ENCODE measurements around the gene PDZD8. TPM values are rescaled to one million over a fixed set of nuclear protein-coding genes. Genes with fewer than 3 reads are reported as not detected.
A peak's percentile ranks its signal among the peaks of the same experiment; 100 is the strongest.

The PDZD8 gene
- total and polyA plus RNA-seq, 9 donors = 8.0 to 49.6 (median 35.6) TPM

- Histone ChIP-seq H3K27me3 (no peaks in the 10 kb centered on the region), H3K4me3 (no peak overlapping the region), H3K36me3 (no peaks in the 10 kb centered on the region), H3K9me3 (peaks cover 0 to 4% of the 10 kb centered on the region in 2 donors), H3K4me1 (ENCODE audit: insufficient read depth) (no peaks in the 10 kb centered on the region), H3K27ac (no peak overlapping the region)
- no peak for TF ChIP-seq POLR2A (IDR thresholded peaks at IDR 0.05)
- no peak for TF ChIP-seq CTCF (IDR thresholded peaks at IDR 0.05)
- TF ChIP-seq EP300 (IDR thresholded peaks at IDR 0.05) = no peak
- 74 to 90% (median 79%) methylated on average over 2 of the region's 2 CpGs for WGBS, 3 donors
- DNase-seq = no peak
- intact Hi-C loops (cut with DNase I) = no loop called here
Observed at GRCh38 chr10:117386805-117387204, 11.6 kb upstream of the PDZD8 start.

GRCh38 chr10:117382861-117383260, 7.6 kb upstream of the PDZD8 start:
- TF ChIP-seq CTCF (IDR thresholded peaks at IDR 0.05) (no peak), POLR2A (IDR thresholded peaks at IDR 0.05) (no peak), EP300 (IDR thresholded peaks at IDR 0.05) (no peak)
- DNase-seq = no peak
- 44 to 97% (median 91%) methylated on average over 1 of the region's 1 CpG for WGBS, 3 donors
- no peaks in the 10 kb centered on the region for H3K36me3 ChIP-seq
- H3K4me1 ChIP-seq (ENCODE audit: insufficient read depth) = no peaks in the 10 kb centered on the region
- no peaks in the 10 kb centered on the region for H3K9me3 ChIP-seq
- no peaks in the 10 kb centered on the region for H3K27me3 ChIP-seq
- no peak overlapping the region for H3K27ac ChIP-seq
- intact Hi-C loops (cut with DNase I) = no loop called here
- no peak overlapping the region for H3K4me3 ChIP-seq

GRCh38 chr10:117374506-117375359, 507 bp downstream of the PDZD8 start:
- TF ChIP-seq EP300 (IDR thresholded peaks at IDR 0.05) (no peak), CTCF (IDR thresholded peaks at IDR 0.05) (no peak), POLR2A (IDR thresholded peaks at IDR 0.05) (no peak)
- Histone ChIP-seq H3K27me3 (no peaks in the 10 kb centered on the region), H3K4me3 (peak overlapping the region; percentile 77), H3K36me3 (no peaks in the 10 kb centered on the region), H3K27ac (peak overlapping the region; percentile 93), H3K9me3 (no peaks in the 10 kb centered on the region), H3K4me1 (ENCODE audit: insufficient read depth) (peaks cover 9% of the 10 kb centered on the region)
- intact Hi-C loops (cut with DNase I) = loop anchor here in 1 of 4 donors (10.0 kb wide), 1 partner anchor 160 kb away; no protein-coding TSS in a partner anchor
- peak in 2 of 5 donors; percentile 24 to 48 for DNase-seq
- 0 to 1% (median 1%) methylated on average over 35 to 92 of the region's 92 CpGs for WGBS, 3 donors

- intact Hi-C loops (cut with DNase I) = loop anchor here in 1 of 4 donors (10.0 kb wide), 1 partner anchor 161 kb away; no protein-coding TSS in a partner anchor
- TF ChIP-seq CTCF (IDR thresholded peaks at IDR 0.05) = no peak
- TF ChIP-seq POLR2A (IDR thresholded peaks at IDR 0.05) = no peak
- TF ChIP-seq EP300 (IDR thresholded peaks at IDR 0.05) = no peak
- Histone ChIP-seq H3K36me3 (no peaks in the 10 kb centered on the region), H3K4me3 (peak overlapping the region; percentile 77), H3K27ac (peak overlapping the region; percentile 30 to 93), H3K27me3 (no peaks in the 10 kb centered on the region), H3K4me1 (ENCODE audit: insufficient read depth) (peaks cover 9% of the 10 kb centered on the region), H3K9me3 (no peaks in the 10 kb centered on the region)
- DNase-seq = peak; percentile 19 to 56 (median 42)
- 1% methylated on average over 24 to 31 of the region's 31 CpGs for WGBS, 3 donors
Observed at GRCh38 chr10:117373823-117374505, 1.3 kb downstream of the PDZD8 start.
